ENCODE measurements around the gene STAB2.

The STAB2 gene

GRCh38 chr12:103783744-103784664 lies 196.9 kb downstream of the STAB2 start:
- TF ChIP-seq, protein P1, sequence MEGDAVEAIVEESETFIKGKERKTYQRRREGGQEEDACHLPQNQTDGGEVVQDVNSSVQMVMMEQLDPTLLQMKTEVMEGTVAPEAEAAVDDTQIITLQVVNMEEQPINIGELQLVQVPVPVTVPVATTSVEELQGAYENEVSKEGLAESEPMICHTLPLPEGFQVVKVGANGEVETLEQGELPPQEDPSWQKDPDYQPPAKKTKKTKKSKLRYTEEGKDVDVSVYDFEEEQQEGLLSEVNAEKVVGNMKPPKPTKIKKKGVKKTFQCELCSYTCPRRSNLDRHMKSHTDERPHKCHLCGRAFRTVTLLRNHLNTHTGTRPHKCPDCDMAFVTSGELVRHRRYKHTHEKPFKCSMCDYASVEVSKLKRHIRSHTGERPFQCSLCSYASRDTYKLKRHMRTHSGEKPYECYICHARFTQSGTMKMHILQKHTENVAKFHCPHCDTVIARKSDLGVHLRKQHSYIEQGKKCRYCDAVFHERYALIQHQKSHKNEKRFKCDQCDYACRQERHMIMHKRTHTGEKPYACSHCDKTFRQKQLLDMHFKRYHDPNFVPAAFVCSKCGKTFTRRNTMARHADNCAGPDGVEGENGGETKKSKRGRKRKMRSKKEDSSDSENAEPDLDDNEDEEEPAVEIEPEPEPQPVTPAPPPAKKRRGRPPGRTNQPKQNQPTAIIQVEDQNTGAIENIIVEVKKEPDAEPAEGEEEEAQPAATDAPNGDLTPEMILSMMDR (IDR thresholded peaks at IDR 0.05; ENCODE audit: low read depth, low read length) = no peak
- no peak overlapping the region for H3K4me3 ChIP-seq (ENCODE audit: low read depth, low read length)

DNA sequence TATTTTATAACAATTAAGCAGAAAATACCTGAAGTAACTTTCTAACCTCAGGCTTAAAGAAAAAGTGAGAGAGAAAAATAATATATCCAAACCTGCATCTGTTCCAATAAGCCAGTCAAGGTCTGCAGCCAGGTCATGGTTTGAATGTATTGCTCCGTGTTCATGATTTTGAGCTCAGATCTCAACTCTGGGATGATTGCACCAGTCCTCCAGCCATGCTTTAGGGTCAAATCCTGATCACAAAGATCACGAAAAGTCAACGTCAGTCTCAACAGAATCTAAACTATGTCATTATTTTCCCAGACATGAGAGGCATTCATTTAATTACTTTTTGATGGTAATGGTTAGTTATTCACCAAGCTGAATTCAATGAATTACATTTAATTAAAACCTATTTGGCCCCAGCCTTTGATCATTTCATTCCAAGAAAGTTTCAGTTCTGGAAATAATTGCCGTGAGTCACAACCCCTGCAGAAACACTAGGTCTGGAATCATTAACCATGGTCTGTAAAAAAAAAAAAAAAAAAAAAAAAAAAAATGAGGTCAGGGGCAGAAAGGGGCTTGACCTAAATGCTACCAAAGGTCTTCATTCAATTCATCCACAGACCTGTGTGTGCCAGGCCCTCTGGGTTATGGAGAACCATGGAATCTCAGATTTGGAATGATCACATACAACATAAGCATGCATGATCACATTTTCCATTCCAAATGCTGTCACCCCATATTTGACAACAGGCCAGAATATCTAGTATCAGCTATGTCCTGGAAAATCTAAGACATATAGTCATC lies 198.4 kb downstream of the STAB2 start:
- TF ChIP-seq, protein P1 (IDR thresholded peaks at IDR 0.05; ENCODE audit: low read depth, low read length) = no peak
- no peak overlapping the region for H3K4me3 ChIP-seq (ENCODE audit: low read depth, low read length)

DNA sequence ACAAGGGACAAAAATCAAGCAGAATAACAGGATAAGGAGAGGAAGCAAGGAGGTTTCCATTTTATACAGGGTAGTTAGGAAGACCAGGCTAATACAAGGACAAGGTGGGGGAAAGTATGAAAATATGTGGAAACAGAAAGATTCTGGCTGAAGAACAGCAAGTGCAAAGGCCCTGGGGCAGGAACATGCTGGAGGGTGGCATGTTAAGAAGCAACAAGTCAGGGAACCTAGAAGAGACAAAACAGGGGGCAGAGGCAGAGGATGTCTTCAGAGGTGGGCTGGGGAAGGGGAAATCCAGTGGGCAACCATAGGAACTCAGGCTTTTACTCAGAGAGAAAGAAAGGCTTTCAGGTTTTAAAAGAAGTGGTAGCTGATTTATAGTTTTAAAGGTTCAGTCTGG lies 199.1 kb downstream of the STAB2 start:
- TF ChIP-seq, protein P1 (IDR thresholded peaks at IDR 0.05; ENCODE audit: low read depth, low read length) = no peak
- no peak overlapping the region for H3K4me3 ChIP-seq (ENCODE audit: low read depth, low read length)

DNA sequence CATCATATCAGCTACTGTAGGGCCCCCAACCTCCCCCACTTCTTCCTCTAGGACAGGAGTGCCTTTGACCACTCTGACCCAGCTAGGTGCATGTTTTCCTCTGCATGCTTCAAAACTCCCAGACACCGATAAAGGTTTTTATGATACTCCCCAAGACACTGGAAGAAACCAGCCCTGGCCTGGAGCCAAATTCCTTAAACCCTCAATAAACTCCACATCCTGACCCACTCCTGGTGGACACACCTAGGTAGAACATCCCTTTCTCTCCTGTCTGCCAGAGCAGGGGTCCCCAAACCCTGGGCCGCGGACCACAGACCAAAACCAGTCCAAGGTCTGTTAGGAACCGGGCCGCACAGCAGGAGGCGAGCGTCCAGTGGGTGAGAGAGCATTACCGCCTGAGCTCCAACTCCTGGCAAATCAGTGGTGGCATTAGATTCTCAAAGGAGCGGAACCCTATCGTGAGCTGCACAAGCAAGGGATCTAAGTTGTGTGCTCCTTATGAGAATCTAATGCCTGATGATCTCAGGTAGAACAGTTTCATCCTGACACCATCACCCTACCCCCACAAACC lies 204.4 kb downstream of the STAB2 start:
- H3K4me3 ChIP-seq (ENCODE audit: low read depth, low read length) = no peak overlapping the region
- TF ChIP-seq, protein P1 (IDR thresholded peaks at IDR 0.05; ENCODE audit: low read depth, low read length) = no peak

- H3K4me3 ChIP-seq (ENCODE audit: low read depth, low read length) = no peak overlapping the region
- TF ChIP-seq, protein P1 (IDR thresholded peaks at IDR 0.05; ENCODE audit: low read depth, low read length) = no peak
Measured at GRCh38 chr12:103793046-103793445, 206.0 kb downstream of the STAB2 start.

DNA sequence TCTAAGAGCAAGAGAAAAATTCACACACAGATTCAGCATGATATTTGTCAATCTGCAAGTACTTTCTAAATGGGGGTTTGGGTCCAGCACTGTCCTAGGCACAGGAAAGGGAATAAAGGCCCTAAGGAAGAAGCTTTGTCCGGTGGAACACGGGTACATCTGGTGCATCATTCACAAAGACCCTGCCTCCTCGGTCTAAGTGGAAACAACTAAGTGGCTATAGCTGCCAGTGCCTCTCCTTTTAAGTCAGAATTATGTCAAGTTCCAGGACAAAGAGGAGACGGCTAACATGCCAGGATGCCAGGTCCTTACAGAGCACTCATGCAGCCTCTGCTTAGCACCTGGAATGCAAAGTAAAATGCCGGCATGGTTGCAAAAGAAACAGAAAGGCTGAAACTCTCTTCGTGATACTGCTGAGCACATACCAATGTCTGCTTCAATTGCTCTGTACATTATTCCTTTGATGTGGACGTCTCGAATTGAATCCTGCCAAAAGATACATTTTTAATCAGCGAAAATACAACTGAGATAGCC lies 206.5 kb downstream of the STAB2 start:
- TF ChIP-seq, protein P1 (IDR thresholded peaks at IDR 0.05; ENCODE audit: low read depth, low read length) = no peak
- H3K4me3 ChIP-seq (ENCODE audit: low read depth, low read length) = no peak overlapping the region

Measured in WI38 (cell line).